22Rv1 (cell line): ENCODE measurements around the gene KREMEN1.

Experiments used
- CTCF ChIP-seq: fragments of 450-650 bp; IDR thresholded peaks from 2 replicates; pipeline ENCODE4 v1.5.1; 2017; ENCODE audit warnings: mild to moderate bottlenecking
- ZFX ChIP-seq: fragments of 450-650 bp; IDR thresholded peaks from 2 replicates; pipeline ENCODE4 v1.6.1; 2017; ENCODE audit warnings: antibody characterized with exemption, borderline replicate concordance

- TF ChIP-seq CTCF (peak; percentile 50), ZFX (no peak)
Observed at GRCh38 chr22:29205594-29206371, 132.9 kb downstream of the KREMEN1 start, which contains the start of gene EMID1.
